Activated gamma-delta T cell (primary cell): ENCODE data around the gene POU6F2.

ENCODE experiments used
- DNase-seq: peaks from one replicate; lab custom pipeline; 2025; lab: John Stamatoyannopoulos, UW

Gene POU6F2

GRCh38 chr7:39509436-39509835 lies 531.7 kb downstream of the POU6F2 start:
- no peak for DNase-seq

- no peak for DNase-seq
Measured at GRCh38 chr7:39509912-39510311, 532.2 kb downstream of the POU6F2 start.

- DNase-seq, result no peak
Measured at GRCh38 chr7:39510864-39511354, 533.2 kb downstream of the POU6F2 start.

- no peak for DNase-seq
Measured at GRCh38 chr7:39515534-39516228, 538.0 kb downstream of the POU6F2 start.

- DNase-seq, result no peak
Measured at GRCh38 chr7:39516498-39516897, 538.8 kb downstream of the POU6F2 start.

GRCh38 chr7:39517240-39517639 lies 539.5 kb downstream of the POU6F2 start:
- DNase-seq, result no peak
